Ramos (cell line): ENCODE results near the gene HLA-B.
"Not testable (repeated sequence)": the region's sequence is repeated elsewhere in the genome, so short reads cannot be mapped to it uniquely, and the experiment has no call there.

Experiments used
- in situ Hi-C: fragments of 300-500 bp; cut with MboI; formaldehyde crosslinking; loops from one replicate; pipeline ENCODE4 v1.14.3; 2022; ENCODE audit warnings: low sequenced_read_pairs; ENCODE audit not compliant: unreplicated experiment

The HLA-B gene

DNA sequence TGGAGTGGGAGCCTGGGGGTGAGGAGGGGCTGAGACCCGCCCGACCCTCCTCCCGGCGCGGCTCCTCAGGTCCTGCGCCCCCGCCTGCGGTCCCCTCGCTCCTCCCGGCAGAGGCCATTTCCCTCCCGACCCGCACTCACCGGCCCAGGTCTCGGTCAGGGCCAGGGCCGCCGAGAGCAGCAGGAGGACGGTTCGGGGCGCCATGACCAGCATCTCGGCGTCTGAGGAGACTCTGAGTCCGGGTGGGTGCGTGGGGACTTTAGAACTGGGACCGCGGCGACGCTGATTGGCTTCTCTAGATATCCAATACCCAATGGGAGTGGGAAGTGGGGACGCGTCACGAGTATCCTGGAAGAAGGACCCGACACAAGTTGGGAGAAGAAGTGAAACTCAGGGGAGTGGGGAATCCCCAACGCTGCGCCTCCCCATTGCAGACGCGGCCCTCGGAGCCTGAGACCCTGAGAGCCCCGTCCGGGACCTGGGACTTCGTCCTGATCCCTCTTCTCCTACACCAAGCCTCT lies at the start of gene HLA-B:
Gene HLA-B (minus strand): TSS at position 234 of the 521 bp plus-strand sequence. CDS start 21 bp downstream, at position 213.
- in situ Hi-C loops = no loop called here

DNA sequence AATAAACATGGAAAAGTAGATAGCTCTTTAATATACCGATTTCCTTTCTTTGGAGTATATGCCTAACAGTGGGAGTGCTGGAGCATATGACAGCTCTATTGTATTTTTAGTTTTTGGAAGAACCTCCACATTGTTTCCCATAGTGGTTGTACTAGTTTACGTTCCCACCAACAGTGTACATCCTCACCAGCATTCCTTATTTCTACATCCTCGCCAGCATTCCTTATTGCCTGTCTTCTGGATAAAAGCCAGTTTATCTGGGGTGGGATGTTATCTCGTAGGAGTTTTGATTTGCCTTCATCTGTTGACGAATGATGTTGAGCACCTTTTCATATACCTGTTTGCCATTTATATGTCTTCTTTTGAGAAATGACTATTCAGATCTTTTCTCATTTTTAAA lies 49.0 kb upstream of the HLA-B start:
- in situ Hi-C loops = no loop called here

DNA sequence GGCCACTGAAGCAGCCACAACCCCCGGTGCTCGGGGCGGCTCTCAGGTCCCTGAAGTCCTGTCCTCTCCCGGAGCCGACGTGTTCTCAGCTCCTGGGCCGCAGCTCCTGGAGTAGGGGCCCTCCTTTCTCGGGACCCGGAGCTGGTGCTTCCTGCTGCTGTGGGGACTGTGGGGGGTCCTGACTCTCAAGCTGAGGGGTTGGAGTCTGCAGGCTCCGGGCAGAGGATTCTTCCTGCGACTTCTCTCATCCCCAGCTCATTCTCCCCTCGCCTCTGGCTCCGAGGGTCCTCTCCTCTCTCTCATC lies 47.0 kb upstream of the HLA-B start:
- in situ Hi-C loops = loop anchor here (5.0 kb wide), 1 partner anchor 38 kb away; no protein-coding TSS in a partner anchor

DNA sequence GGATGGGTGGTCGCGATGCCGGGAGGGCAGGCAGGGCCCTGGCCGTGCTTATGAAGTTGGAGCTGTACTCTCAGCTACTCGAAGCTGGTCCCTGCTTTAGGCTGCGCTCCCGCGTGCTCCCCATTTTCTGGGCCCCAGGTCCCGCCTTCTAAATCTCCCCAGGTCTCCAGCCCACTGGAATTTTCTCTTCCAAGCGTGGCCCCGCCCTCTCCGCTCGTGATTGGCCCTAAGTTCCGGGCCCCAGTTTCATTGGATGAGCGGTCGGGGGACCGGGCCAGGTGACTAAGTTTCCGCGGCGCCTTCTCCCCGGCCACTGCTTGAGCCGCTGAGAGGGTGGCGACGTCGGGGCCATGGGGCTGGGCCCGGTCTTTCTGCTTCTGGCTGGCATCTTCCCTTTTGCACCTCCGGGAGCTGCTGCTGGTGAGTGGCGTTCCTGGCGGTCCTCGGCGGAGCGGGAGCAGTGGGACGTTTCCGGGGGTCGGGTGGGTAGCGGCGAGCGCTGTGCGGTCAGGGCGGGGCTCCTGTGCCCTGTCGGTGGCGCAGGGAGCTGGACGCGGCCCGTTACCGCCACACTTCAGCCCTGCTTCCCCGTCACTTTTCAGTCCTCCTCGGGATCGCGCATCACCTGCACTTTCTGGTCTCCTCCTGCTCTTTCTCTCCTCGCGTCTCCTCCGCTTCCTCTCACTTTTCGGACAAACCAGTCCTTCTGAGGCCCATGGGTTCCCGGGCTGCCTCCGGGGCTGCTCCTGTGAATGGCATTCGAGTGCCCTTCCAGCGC lies 46.5 kb upstream of the HLA-B start, which contains the start of gene MICA:
Gene MICA (plus strand): TSS at position 313 of the 778 bp plus-strand sequence. CDS start 38 bp downstream, at position 351.
- in situ Hi-C loops = loop anchor here (5.0 kb wide), 1 partner anchor 39 kb away; no protein-coding TSS in a partner anchor

DNA sequence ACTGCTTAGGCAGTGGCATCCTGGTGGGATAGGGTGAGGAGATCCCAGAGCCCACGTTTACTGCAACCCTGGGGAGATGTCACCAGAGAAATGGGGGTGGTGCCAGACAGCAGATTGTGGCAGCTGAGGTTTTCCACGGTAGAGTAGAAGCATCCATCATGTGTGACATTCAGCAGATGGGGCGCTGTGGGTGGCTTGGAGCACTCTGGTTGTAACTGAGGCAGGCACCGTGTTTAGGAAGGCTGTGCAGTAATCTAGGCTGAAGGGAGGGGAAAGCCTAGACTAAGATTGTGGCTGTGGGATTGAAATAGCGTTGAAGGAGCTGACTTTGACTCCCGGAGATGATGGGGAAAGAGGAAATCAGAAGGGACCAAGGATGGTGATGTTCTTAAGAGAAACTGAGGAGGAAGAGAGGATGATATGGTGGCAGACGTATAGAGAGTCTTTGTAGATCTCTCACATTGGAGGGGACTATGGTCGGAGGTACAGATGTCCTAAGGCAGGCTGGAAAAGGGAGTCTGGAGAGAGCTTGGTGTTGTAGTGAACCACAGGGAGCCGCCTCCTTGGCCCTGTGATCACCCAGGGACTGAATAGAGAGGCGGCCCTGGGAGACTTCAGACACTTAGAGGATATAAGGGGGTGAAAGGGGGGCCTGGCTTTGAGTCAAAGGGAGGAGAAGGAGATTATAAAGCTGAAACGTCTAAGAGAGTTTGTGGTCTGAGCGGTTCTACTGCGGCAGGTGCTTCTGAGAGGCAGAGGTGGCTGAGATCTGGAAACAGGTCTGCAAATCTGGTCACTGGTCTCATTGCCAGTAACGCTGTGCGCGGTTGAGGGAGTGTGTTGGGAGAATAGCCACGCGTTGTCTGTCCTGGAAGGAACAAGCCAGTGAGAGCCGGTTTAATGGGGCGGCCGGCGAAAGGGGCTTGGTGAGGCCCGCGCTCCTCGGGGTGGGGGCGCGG lies 45.6 kb upstream of the HLA-B start:
- in situ Hi-C loops = loop anchor here (5.0 kb wide), 1 partner anchor 40 kb away; no protein-coding TSS in a partner anchor

DNA sequence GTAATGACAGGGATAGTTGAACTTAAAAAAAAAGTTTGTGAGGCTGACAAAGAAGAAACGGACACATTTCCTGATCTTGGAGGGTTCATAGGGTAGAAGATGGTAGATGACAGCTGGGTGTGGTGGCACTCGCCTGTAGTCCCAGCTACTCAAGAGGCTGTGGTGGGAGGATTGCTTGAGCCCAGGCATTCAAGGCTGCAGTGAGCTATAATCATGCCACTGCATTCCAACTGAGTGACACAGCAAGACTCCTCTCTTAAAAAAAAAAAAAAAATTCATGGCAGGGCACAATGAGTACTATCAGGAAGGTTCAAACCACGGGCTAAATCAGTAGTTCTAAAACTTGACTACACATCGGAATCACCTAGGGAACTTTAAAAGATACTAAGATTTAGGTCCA lies 44.4 kb upstream of the HLA-B start:
- in situ Hi-C loops = loop anchor here (5.0 kb wide), 1 partner anchor 41 kb away; no protein-coding TSS in a partner anchor

DNA sequence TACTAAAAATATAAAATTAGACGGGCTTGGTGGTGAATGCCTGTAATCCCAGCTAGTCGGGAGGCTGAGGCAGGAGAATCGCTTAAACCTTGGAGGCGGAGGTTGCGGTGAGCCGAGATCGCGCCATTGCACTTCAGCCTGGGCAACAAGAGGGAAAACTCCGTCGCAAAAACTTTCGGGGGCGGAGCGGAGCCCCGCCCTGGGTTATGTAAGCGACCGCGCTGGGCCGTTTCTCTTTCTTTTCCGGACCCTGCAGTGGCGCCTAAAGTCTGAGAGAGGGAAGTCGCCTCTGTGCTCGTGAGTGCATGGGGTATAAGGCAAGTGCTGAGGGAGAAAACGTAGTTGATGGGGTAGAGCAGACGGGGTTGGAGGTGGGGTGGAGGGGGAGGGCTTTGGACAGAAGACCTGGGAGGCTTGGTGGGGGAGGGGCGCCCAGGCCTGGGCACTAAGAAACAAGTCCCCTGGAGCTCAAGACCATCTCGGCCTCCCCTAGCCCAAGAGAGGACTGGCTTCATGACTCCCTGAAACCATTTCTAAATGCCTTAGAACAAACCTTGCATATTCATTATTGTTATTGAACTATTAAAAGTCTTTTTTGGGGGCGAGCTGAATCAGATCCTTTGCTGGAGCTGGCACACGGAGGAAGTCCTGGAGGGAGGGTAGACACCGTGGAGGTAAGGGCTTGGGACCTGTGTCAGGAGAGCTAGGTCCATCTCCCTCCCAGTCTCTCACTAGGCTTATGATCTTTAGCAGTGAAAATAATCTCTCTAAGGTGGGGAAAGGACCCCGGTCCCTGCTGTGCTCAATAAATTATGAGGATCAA lies 43.7 kb upstream of the HLA-B start:
- in situ Hi-C loops = loop anchor here (5.0 kb wide), 1 partner anchor 42 kb away; no protein-coding TSS in a partner anchor

DNA sequence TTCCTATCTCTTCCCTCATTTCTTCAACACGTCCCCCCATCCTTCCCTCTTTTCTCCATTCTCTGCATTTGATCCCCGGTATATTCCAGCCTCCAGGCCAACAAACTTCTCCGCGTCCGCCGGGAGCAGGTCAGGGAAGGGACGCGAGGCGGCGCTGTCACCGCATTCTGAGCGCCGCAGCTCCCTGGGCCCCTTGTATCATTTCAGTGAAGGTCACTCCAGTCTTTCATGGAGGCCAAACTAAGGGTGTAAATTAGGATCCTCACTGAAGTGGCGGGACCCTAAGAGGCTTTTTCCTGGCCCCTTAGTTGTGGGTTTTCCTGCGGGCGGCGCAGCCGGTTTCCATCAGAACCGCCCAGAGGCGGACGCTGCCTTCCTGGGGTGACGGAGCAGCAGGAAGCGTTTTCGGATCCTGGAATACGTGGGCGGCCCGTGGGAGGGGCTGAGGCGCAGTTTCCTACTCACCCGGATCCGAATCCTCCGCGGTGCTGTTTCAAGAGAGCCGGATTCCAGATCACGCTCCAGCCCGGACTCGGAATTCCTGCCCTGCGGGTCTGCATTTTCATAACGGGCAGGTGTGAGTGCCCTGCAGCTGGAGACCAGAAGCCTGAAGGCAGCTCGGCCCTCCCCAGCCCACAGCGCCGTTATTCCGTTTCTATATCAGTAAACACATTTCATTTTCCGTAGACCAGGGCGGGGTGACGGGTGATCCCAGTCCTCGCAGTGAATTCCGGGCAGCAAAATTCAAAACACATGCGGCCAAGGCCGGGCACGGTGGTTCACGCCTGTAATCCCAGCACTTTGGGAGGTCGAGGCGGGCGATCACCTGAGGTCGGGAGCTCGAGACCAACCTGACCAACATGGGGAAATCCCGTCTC lies 42.8 kb upstream of the HLA-B start:
- in situ Hi-C loops = loop anchor here (5.0 kb wide), 1 partner anchor 42 kb away; no protein-coding TSS in a partner anchor

DNA sequence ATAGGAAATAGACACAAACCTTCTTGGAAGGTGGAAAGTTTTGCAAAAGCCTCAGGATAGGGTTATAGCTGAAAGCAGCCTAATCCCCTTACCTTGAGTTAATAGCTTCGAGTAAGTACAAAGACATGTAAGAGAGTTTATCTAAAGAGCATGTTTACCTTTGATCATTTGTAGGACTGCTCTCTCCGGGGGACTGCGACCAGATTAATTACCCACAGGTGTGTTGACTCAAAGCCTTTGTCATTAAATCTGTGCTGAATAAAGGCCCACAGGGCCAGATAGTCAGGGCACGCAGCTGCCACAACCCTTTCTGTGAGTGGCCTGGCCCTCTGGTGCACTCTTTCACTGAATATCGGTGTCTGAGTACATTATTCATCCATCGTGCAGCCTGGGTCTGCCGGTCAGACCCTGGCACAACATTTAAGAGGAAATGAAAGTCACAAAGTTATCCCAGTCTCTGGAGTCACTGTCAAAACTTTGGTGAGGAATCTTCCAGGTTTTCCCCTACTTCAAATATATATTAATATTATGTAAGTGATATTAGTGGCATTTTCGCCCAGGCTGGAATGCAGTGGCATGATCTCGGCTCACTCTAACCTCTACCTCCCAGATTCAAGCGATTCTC lies 41.0 kb upstream of the HLA-B start:
- in situ Hi-C loops = no loop called here

DNA sequence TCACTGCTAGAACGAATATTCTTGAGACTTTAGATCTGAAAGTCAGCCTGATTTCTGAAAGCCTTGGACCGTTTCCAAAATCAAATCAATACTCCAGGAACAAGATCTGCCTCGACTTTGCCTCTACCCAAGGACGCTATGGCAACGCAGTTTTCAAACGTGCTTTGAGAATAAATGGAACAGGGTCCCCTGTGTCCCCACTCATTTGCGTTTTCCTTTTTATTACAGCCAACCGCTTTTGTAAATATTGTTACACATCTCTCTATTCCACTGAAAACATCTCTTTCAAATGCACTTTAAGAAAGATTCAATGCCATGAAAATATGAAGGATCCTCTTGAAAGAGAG lies 40.1 kb upstream of the HLA-B start:
- in situ Hi-C loops = not testable (repeated sequence)

DNA sequence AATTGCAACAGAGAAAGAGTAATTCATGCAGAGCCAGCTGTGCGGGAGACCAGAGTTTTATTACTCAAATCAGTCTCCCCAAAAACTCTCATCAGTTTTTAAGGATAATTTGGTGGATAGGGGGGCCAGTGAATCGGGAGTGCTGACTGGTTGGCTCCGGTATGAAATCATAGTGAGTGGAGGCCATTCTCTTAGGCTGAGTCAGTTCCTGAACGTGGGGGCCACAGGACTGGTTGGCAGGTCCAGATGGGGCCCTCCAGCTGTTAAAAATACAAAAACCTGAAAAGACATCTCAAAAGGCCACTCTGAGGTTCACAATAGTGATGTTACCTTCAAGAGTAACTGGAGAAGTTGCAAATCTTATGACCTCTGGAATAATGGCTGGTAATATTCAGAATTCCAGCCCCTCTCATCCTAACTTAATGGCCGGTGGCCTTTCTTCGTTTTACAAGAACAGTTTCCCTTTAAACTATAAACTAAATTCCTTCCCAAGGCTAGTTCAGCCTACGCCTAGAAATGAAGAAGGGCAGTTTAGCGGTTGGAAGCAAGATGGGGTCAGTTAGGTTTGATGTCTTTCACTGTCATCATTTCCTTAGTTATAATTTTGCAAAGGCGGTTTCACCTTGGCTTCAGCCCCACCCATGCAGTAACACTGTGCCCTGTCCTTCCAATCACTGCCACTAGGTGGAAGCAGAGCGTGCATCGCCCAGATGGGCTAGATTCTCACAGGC lies 39.6 kb upstream of the HLA-B start:
- in situ Hi-C loops = no loop called here

DNA sequence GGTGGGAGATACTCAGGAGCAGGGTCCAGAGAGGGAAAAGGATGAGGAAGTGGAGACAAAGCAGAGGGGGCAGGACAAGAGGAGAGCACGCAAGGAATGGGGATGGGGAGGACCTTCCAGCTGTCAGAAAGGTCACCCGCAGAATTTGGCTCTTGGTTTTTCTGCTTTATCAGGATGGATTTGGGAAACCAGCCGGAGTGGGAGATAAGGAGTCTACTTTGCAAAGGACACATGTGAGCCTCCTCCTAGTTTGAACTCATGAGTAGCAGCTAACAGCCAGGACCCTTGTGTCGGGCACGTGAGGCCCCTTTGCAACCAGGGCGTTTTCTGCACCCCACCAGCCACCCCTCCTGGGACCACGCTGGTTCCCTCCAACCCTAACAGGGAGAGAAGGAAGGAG lies 38.9 kb upstream of the HLA-B start:
- in situ Hi-C loops = no loop called here

DNA sequence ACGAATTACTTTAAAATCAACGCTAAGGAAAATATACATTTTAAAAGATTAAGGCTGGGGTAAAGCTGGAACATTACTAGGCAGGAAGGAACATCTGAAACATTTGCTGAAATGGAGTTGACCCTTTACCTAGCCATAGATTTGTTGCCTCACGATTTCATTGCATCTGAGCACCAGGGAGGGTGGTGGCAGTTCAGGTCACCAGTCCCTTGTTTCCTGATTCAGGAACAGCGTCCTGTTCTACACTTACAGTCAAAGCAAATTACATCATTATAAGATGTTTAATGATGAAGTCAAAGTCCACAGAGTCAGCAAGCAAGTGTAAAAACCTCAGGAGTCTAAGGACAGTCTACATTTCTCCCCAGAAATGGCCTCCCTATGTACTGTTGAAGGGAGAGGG lies 37.4 kb upstream of the HLA-B start:
- in situ Hi-C loops = no loop called here

DNA sequence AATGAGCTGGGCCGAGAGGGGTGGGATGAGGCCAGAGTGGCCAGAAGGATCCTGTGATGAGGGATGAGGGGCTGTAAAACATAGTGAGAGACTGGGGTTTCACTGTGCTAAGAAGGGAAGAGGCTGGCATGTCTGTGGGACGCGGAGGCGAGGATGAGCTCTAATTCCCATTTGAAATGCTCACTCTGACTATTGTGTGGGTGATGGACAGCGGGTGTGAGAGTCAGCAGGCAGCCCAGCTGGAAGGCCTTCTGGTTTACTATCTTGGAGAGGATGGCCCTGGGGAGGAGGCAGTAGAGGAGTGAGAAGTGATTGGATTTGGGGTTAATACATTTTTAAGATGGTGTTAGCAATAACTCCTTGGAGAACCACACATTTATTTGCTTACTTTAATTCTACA lies 37.0 kb upstream of the HLA-B start:
- in situ Hi-C loops = no loop called here

DNA sequence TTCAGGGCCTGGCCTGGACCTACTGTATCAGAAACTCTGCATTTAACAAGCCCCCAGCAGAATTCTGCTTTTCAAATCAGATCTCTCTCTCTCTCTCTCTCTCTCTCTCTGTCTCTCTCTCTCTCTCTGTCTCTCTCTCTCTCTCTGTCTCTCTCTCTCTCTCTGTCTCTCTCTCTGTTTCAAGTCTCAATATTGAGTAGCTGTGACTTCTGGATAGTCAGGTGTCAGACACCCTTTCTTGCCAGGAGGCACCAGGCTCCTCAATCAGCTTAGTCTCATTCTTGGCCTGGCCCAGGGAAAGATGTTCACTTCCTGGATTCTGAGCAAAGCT lies 32.8 kb upstream of the HLA-B start:
- in situ Hi-C loops = not testable (repeated sequence)

DNA sequence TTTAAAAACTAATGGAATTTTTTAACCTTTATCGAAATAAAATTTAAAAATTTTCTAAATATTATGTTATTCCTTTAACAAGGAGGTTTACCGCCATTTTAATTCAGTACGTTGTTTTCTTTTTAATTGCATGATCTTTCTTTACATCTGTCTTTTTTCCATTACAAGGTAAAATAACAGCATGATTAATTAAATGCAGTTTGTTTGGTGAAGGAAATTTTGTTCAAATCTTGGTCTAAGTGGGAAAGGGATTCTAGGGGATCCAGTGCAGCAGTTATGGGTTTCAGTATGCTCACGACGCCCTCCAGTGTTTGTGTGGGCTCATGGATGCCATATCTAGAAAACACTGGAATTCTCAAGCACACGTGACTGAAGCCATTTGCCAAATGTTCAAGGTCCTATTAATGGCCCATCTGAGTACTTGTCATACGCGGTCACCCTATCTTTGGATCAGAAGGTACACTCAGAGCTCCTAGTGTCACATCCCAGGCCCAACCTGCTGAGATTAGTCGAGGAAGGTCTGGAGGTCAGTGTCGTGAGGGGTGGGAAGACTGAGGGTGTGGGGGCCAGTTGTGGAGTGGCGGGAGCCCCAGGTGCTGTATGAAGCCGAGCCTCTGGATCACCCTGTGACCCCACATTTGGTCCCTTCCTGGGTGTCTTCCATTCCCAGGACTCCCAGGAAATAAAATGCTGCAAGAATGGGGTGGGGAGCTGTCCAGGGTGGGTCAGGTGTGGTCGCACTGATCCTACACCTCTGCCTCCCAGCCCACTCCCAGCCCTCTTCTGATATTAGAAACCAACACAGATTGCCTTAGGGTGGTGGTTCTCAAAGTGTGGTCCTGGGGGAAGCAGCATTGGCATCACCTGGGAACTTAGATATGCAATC lies 32.2 kb upstream of the HLA-B start:
- in situ Hi-C loops = not testable (repeated sequence)

DNA sequence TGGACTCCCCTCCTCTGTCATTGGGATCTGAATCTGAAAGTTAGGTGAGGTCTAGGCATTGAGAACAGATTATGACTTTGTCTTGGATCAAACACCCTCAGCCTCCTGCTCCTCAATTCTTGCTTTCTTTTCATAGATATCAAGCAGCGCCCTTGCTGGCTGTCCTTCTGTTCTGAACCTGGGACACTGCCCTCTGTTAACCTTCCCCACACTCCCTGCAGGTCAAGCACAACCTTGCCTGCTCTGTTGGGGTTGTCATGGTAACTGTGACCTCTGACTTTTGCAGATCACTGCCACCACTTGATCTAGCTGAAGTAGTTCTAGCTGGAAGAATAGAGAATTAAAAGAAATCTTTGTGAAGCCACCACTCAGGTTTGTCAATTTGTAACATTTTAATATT lies 30.0 kb upstream of the HLA-B start:
- in situ Hi-C loops = no loop called here
